Activated T-cell treated with anti-CD3 and anti-CD28 coated beads, Interleukin-2, amount 50 U/mL, for 72 hours (primary cell): Measurements from ENCODE around the gene UCP2. TPM values are rescaled to one million over a fixed set of nuclear protein-coding genes. Genes with fewer than 3 reads are reported as not detected.

Source experiments
- total RNA-seq, 2 donors: library from RNA; stranded (reverse); gene quantifications; one replicate each; pipeline ENCODE4 v1.2.3, GENCODE V29; 2022

UCP2 gene
- total RNA-seq, 2 donors from 2014 or later: 152 to 198 TPM

Other genes starting within 250 kb of the UCP2 start
- gene RAB6A, start 221.8 kb downstream of the UCP2 start, total RNA-seq: 10 to 100 TPM; 63.6 to 73.7 TPM
- 10 to 100 TPM; 45.1 to 55.8 TPM for gene MRPL48, start 195.0 kb downstream of the UCP2 start, total RNA-seq
- 10 to 100 TPM; 35.4 to 38.1 TPM for gene COA4, start 106.0 kb downstream of the UCP2 start, total RNA-seq
- gene PAAF1, start 105.8 kb downstream of the UCP2 start, total RNA-seq: 10 to 100 TPM; 36.8 to 38.9 TPM
- gene DNAJB13, start 31.8 kb downstream of the UCP2 start, total RNA-seq: 1 to 10 TPM in 1 of 2 donors, under 1 TPM in 1; 0.53 to 1.1 TPM
- 1 to 10 TPM; 3.7 to 5.4 TPM for gene UCP3, start 26.2 kb upstream of the UCP2 start, total RNA-seq
- 10 to 100 TPM; 31.1 to 35.2 TPM for gene C2CD3, start 188.2 kb upstream of the UCP2 start, total RNA-seq
- gene PPME1, start 188.4 kb upstream of the UCP2 start, total RNA-seq: 10 to 100 TPM; 42.8 to 46.4 TPM